ENCODE results near the gene CYP4F2. TPM values are rescaled to one million over a fixed set of nuclear protein-coding genes. Genes with fewer than 3 reads are reported as not detected.
"Not testable (repeated sequence)": the region's sequence is repeated elsewhere in the genome, so short reads cannot be mapped to it uniquely, and the experiment has no call there.

Gene CYP4F2
- total RNA-seq, 1 donor from 2014 or later: not detected

- not testable (repeated sequence) for DNase-seq
Observed at GRCh38 chr19:15843894-15844222, 54.0 kb downstream of the CYP4F2 start.

GRCh38 chr19:15843203-15843893 is 54.5 kb downstream of the CYP4F2 start:
- no peak for DNase-seq

- no peak for DNase-seq
Observed at GRCh38 chr19:15841875-15842569, 55.9 kb downstream of the CYP4F2 start.

GRCh38 chr19:15840833-15841232 is 57.0 kb downstream of the CYP4F2 start:
- no peak for DNase-seq

GRCh38 chr19:15839888-15840287 is 58.0 kb downstream of the CYP4F2 start:
- DNase-seq: not testable (repeated sequence)

GRCh38 chr19:15838351-15838750 is 59.5 kb downstream of the CYP4F2 start:
- DNase-seq: no peak

- DNase-seq: no peak
Observed at GRCh38 chr19:15837221-15837731, 60.6 kb downstream of the CYP4F2 start.

- peak; percentile 88 for DNase-seq
Observed at GRCh38 chr19:15836330-15837220, 61.3 kb downstream of the CYP4F2 start.

- not testable (repeated sequence) for DNase-seq
Observed at GRCh38 chr19:15835565-15836329, 62.1 kb downstream of the CYP4F2 start.

- DNase-seq: not testable (repeated sequence)
Observed at GRCh38 chr19:15834232-15834631, 63.6 kb downstream of the CYP4F2 start.

- no peak for DNase-seq
Observed at GRCh38 chr19:15831626-15832025, 66.2 kb downstream of the CYP4F2 start.

- DNase-seq: no peak
Observed at GRCh38 chr19:15829786-15830185, 68.1 kb downstream of the CYP4F2 start.

- no peak for DNase-seq
Observed at GRCh38 chr19:15829306-15829698, 68.6 kb downstream of the CYP4F2 start.

GRCh38 chr19:15828611-15829305 is 69.1 kb downstream of the CYP4F2 start:
- DNase-seq: not testable (repeated sequence)

- no peak for DNase-seq
Observed at GRCh38 chr19:15828121-15828610, 69.7 kb downstream of the CYP4F2 start.

Small RNA genes lying within 50 kb of the gene (small RNA-seq; reads per million reads assigned to genes)
- gene CYP4F36P: not detected

Other genes starting within 250 kb of the CYP4F2 start
- gene CYP4F12, start 225.0 kb downstream of the CYP4F2 start, total RNA-seq: not detected
- gene OR10H2, start 170.1 kb downstream of the CYP4F2 start, total RNA-seq: not detected
- gene OR10H3, start 160.1 kb downstream of the CYP4F2 start, total RNA-seq: not detected
- gene OR10H5, start 110.4 kb downstream of the CYP4F2 start, total RNA-seq: not detected
- not detected for gene OR10H1, start 82.4 kb downstream of the CYP4F2 start, total RNA-seq
- 0.16 TPM for gene CYP4F11, start 36.5 kb upstream of the CYP4F2 start, total RNA-seq
- gene OR10H4, start 50.9 kb upstream of the CYP4F2 start, total RNA-seq: not detected
- gene TPM4, start 178.4 kb upstream of the CYP4F2 start, total RNA-seq: 94.8 TPM
- 33.7 TPM for gene RAB8A, start 213.8 kb upstream of the CYP4F2 start, total RNA-seq
- gene HSH2D, start 245.6 kb upstream of the CYP4F2 start, total RNA-seq: not detected